Measurements from ENCODE around the gene CCDC74B. TPM values are rescaled to one million over a fixed set of nuclear protein-coding genes. Genes with fewer than 3 reads are reported as not detected.
"Not testable (repeated sequence)": the region's sequence is repeated elsewhere in the genome, so short reads cannot be mapped to it uniquely, and the experiment has no call there.

Gene CCDC74B
- total RNA-seq, 2 donors from 2014 or later, result 0.35 to 0.64 TPM

DNA sequence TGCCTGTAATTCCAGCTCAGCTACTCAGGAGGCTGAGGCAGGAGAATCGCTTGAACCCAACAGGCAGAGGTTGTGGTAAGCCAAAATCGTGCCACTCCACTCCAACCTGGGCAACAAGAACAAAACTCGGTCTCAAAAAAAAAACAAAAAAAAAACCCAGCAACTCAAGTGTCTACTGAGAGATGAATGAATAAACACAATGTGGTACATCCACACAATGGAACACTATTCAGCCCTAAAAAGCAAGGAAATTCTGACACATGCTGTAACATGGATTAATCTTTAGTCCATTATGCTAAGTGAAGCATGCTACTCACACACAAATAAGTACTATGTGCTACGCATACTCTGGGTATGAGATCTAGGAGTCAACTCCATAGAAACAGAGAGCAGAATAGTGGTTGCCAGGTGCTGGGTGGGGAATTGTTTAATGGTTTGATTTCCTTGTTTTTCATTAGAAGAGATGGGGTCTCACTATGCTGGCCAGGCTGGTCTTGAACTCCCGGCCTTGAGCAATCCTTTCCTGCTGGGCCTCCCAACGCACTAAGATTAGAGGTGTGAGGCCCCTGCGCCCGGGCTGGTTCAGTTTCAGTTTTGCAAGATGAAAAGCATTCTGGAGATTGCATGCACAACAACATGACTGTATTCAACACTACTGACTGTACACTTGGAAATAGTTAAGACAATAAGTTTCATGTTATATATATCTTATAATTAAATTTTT is 20.5 kb upstream of the CCDC74B start:
- TF ChIP-seq, protein P1, sequence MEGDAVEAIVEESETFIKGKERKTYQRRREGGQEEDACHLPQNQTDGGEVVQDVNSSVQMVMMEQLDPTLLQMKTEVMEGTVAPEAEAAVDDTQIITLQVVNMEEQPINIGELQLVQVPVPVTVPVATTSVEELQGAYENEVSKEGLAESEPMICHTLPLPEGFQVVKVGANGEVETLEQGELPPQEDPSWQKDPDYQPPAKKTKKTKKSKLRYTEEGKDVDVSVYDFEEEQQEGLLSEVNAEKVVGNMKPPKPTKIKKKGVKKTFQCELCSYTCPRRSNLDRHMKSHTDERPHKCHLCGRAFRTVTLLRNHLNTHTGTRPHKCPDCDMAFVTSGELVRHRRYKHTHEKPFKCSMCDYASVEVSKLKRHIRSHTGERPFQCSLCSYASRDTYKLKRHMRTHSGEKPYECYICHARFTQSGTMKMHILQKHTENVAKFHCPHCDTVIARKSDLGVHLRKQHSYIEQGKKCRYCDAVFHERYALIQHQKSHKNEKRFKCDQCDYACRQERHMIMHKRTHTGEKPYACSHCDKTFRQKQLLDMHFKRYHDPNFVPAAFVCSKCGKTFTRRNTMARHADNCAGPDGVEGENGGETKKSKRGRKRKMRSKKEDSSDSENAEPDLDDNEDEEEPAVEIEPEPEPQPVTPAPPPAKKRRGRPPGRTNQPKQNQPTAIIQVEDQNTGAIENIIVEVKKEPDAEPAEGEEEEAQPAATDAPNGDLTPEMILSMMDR (IDR thresholded peaks at IDR 0.05), result no peak
- H3K4me1 ChIP-seq, result no peaks in the 10 kb centered on the region
- intact Hi-C loops (cut with DNase I), result loop anchor here (10.0 kb wide), 1 partner anchor 1339 kb away; no protein-coding TSS in a partner anchor
- no peaks in the 10 kb centered on the region for H3K27me3 ChIP-seq
- no peaks in the 10 kb centered on the region for H3K9me3 ChIP-seq
- H3K36me3 ChIP-seq, result no peaks in the 10 kb centered on the region
- no peak overlapping the region for H3K9ac ChIP-seq (ENCODE audit: low read depth in 2 of 2, low read length in 2 of 2)
- no peak overlapping the region for H3K4me3 ChIP-seq
- no peak for DNase-seq
- H3K27ac ChIP-seq, result no peak overlapping the region

DNA sequence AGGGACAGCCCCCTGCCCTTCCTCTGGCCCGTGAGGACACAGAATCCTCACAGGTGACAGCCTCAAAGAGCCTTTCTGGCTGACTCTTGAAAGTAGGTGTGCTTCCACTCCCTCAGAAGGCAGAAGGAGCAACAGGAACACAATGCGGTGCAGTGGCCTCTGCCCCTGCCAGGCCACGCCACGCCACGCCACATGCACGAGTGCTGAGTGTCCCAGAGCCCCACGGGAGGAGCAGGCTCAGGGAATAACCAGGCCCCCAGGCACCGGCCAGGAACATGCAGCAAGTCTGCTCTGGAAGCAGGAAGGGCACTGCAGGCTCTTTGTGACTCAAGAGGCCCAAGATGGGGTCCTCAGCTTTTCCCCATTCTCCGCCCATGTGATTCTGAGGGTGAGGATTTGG is 18.1 kb upstream of the CCDC74B start:
- Histone ChIP-seq H3K9me3 (no peaks in the 10 kb centered on the region), H3K9ac (ENCODE audit: low read depth in 2 of 2, low read length in 2 of 2) (no peak overlapping the region), H3K4me1 (no peaks in the 10 kb centered on the region), H3K27ac (no peak overlapping the region), H3K4me3 (no peak overlapping the region), H3K27me3 (no peaks in the 10 kb centered on the region), H3K36me3 (no peaks in the 10 kb centered on the region)
- intact Hi-C loops (cut with DNase I), result loop anchor here (10.0 kb wide), 1 partner anchor 1342 kb away; no protein-coding TSS in a partner anchor
- TF ChIP-seq, protein P1 (IDR thresholded peaks at IDR 0.05), result no peak
- DNase-seq, result no peak

DNA sequence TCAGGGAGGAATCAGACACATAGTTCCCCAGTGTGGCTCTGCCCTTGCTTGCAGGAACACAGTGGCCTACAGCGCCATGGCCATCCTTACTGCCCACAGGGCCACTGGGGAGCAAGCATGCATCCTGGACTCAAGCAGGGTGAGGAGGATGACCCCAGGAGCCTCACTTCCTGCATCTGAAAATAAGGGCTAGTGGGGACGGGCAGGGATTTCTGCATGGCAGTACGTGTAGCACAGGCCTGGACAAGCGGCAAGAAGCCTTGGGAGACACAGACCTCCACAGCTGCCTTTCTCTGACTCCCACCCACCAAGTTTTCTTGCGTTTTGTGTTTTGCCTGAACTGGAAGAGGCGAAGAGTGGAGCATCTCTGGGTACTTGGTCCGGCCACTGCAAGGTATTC is 17.6 kb upstream of the CCDC74B start:
- H3K36me3 ChIP-seq, result not testable (repeated sequence)
- intact Hi-C loops (cut with DNase I), result loop anchor here (10.0 kb wide), 1 partner anchor 1342 kb away; no protein-coding TSS in a partner anchor

DNA sequence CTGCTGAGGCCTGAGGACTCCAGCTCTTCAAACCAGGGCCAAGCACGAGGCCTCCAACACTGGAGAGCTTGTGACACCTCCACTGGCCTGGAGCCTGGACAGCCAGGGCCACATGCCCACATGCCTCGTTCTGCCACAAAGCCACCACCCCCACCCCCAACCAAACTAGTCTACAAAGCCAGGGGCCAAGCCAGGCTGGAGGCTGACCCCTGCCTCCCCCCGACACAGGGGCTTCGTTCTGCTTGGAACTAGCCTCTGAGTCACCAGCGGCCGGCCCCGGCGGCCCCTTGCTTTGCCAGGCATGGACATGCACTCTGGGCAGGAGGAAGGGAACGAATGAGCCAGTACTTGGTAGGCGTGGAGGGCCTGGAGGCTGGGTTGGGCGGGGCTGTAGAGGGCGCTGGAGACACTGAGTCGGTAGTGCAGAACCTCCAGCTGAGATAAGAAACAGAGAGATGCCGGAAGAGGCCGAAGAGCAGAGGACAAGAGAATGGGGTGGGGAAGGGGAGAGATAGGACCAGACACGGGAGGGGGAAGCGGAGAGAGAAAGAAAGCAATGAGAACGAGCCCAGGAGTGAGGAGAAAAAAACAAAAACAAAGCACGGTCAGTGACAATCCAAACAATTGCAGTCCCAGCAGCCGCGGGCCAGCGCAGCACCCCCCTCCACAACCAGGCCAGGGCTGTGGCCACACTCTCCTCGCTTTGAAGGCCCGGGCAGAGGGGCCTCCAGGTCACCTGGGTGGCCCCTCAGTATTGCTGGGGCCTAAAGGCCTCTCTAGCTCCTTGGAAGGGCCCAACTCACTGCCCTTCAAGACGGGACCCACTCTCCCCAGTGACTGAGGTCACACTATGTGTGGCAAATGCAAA is 16.2 kb upstream of the CCDC74B start:
- not testable (repeated sequence) for H3K36me3 ChIP-seq; DNase-seq; H3K9me3 ChIP-seq; H3K9ac ChIP-seq (ENCODE audit: low read depth in 2 of 2, low read length in 2 of 2); H3K4me3 ChIP-seq; H3K4me1 ChIP-seq; H3K27ac ChIP-seq; H3K27me3 ChIP-seq
- intact Hi-C loops (cut with DNase I), result loop anchor here (10.0 kb wide), 1 partner anchor 1344 kb away; no protein-coding TSS in a partner anchor

More for the DNA sequence above, 17.6 kb upstream of the CCDC74B start:
- not testable (repeated sequence) for H3K9ac ChIP-seq (ENCODE audit: low read depth in 2 of 2, low read length in 2 of 2); H3K27me3 ChIP-seq; H3K4me1 ChIP-seq; DNase-seq; H3K4me3 ChIP-seq; H3K9me3 ChIP-seq; H3K27ac ChIP-seq

DNA sequence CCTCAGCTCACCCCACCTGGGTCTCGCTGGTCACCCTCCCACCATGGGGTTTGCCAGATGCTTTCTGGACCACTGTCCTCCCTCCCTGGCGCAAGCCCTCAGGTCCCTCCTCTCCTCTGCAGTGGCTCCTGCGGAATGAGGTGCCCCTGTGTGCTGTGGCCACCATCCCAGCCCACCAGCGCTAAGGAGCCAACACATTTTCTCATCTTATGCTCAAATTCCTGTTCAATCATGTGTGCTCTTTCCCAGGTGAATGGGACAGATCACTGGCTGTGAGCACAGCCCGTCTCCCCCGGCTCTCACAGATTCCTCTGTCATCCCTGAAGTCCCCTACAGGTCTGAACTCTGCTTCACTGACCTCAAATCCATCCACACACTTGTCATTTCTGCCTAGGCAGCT is 15.2 kb upstream of the CCDC74B start:
- no peaks in the 10 kb centered on the region for H3K9me3 ChIP-seq
- H3K36me3 ChIP-seq, result no peaks in the 10 kb centered on the region
- TF ChIP-seq, protein P1 (IDR thresholded peaks at IDR 0.05), result no peak
- no peaks in the 10 kb centered on the region for H3K27me3 ChIP-seq
- intact Hi-C loops (cut with DNase I), result loop anchor here (10.0 kb wide), 1 partner anchor 1345 kb away; no protein-coding TSS in a partner anchor
- no peak overlapping the region for H3K4me3 ChIP-seq
- DNase-seq, result no peak
- no peak overlapping the region for H3K9ac ChIP-seq (ENCODE audit: low read depth in 2 of 2, low read length in 2 of 2)
- H3K27ac ChIP-seq, result no peak overlapping the region
- no peaks in the 10 kb centered on the region for H3K4me1 ChIP-seq

DNA sequence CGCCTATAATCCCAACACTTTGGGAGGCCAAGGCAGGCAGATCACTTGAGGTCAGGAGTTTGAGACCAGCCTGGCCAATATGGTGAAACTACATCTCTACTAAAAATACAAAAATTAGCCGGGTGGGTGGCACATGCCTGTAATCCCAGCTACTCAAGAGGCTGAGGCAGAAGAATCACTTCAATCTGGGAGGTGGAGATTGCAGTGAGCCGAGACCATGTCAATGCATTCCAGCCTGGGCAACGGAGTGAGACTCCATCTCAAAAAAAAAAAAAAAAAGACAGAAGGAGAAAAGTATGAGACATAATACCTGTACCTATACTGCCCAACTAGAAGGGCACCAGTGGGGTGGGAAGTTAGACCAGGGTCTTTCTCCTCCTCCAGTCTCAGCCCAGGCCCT is 14.5 kb upstream of the CCDC74B start:
- H3K4me3 ChIP-seq; H3K4me1 ChIP-seq; H3K27ac ChIP-seq; H3K27me3 ChIP-seq; H3K36me3 ChIP-seq; H3K9me3 ChIP-seq; DNase-seq; H3K9ac ChIP-seq (ENCODE audit: low read depth in 2 of 2, low read length in 2 of 2): not testable (repeated sequence)
- intact Hi-C loops (cut with DNase I), result loop anchor here (5.0 kb wide), 1 partner anchor 173 kb away; no protein-coding TSS in a partner anchor

Measured in colonic mucosa (tissue), 4 donors.